GM18907 (cell line): ENCODE results near the gene ARRDC5.
"Not testable (repeated sequence)": the region's sequence is repeated elsewhere in the genome, so short reads cannot be mapped to it uniquely, and the experiment has no call there.

Source experiments
- ATAC-seq: cut with Tn5 transposase; IDR thresholded peaks from one replicate; pipeline ENCODE4 v1.9.1; 2021; ENCODE audit warnings: mild to moderate bottlenecking, moderate library complexity; ENCODE audit not compliant: unreplicated experiment

Gene ARRDC5

GRCh38 chr19:4910594-4911281 is 8.0 kb upstream of the ARRDC5 start:
- ATAC-seq, result no peak

GRCh38 chr19:4909897-4910593 is 7.3 kb upstream of the ARRDC5 start:
- ATAC-seq, result peak; percentile 76

GRCh38 chr19:4909156-4909896 is 6.6 kb upstream of the ARRDC5 start, which contains the start of gene UHRF1:
Gene UHRF1, plus strand, starts transcription at chr19:4909501. Its CDS starts 1,385 bp downstream, at chr19:4910886.
- ATAC-seq, result peak; percentile 8

- no peak for ATAC-seq
Observed at GRCh38 chr19:4908781-4909155, 6.1 kb upstream of the ARRDC5 start.

- no peak for ATAC-seq
Observed at GRCh38 chr19:4908360-4908759, 5.7 kb upstream of the ARRDC5 start.

- ATAC-seq, result no peak
Observed at GRCh38 chr19:4906963-4907362, 4.3 kb upstream of the ARRDC5 start.

GRCh38 chr19:4904481-4904880 is 1.8 kb upstream of the ARRDC5 start:
- ATAC-seq, result no peak

GRCh38 chr19:4900879-4901278 is 1.8 kb downstream of the ARRDC5 start:
- not testable (repeated sequence) for ATAC-seq

GRCh38 chr19:4897146-4897545 is 5.5 kb downstream of the ARRDC5 start:
- ATAC-seq, result no peak

- no peak for ATAC-seq
Observed at GRCh38 chr19:4896372-4896771, 6.3 kb downstream of the ARRDC5 start.

- not testable (repeated sequence) for ATAC-seq
Observed at GRCh38 chr19:4892962-4893361, 9.7 kb downstream of the ARRDC5 start.

- no peak for ATAC-seq
Observed at GRCh38 chr19:4891066-4891465, 11.6 kb downstream of the ARRDC5 start.

- ATAC-seq, result no peak
Observed at GRCh38 chr19:4889034-4889815, 13.5 kb downstream of the ARRDC5 start.

- ATAC-seq, result not testable (repeated sequence)
Observed at GRCh38 chr19:4887803-4888202, 14.9 kb downstream of the ARRDC5 start.

- ATAC-seq, result not testable (repeated sequence)
Observed at GRCh38 chr19:4884993-4885392, 17.7 kb downstream of the ARRDC5 start.

- not testable (repeated sequence) for ATAC-seq
Observed at GRCh38 chr19:4882874-4883273, 19.8 kb downstream of the ARRDC5 start.

- no peak for ATAC-seq
Observed at GRCh38 chr19:4879041-4879440, 23.7 kb downstream of the ARRDC5 start.

- no peak for ATAC-seq
Observed at GRCh38 chr19:4878491-4878968, 24.2 kb downstream of the ARRDC5 start.

GRCh38 chr19:4877753-4878490 is 24.8 kb downstream of the ARRDC5 start:
- no peak for ATAC-seq

GRCh38 chr19:4873930-4874329 is 28.8 kb downstream of the ARRDC5 start:
- no peak for ATAC-seq
